H1 (cell line): ENCODE measurements around the gene PTPRD. TPM values are rescaled to one million over a fixed set of nuclear protein-coding genes. Genes with fewer than 3 reads are reported as not detected.

Experiments used
- CTCF ChIA-PET: fragments of 300-600 bp; sonication (Branson Sonifier 250); formaldehyde crosslinking; loops from one replicate; lab custom pipeline; 2021; ENCODE audit not compliant: partially characterized antibody; lab: Charles Lee
- POLR2A ChIA-PET: fragments of 300-600 bp; sonication (Branson Sonifier 250); formaldehyde crosslinking; loops from one replicate; lab custom pipeline; 2021; ENCODE audit warnings: inconsistent platforms; ENCODE audit not compliant: partially characterized antibody; lab: Charles Lee
- DNase-seq, 2 experiments: peaks; one replicate each; pipeline versions ENCODE4 v3.0.0 to v3.0.0-alpha.2; 2010 to 2022; ENCODE audit warnings: low spot score in 2 of 2, low read depth in 1 of 2, mixed read lengths in 1 of 2
- FAIRE-seq: peaks from 2 replicates; lab custom pipeline; 2011; peaks lifted over from hg19 to GRCh38; lab: Jason Lieb, UNC
- H2AFZ ChIP-seq: 2 replicates; pipeline ENCODE4 v1.8.1; 2012; ENCODE audit warnings: low read length, inconsistent platforms
- H2AK5ac ChIP-seq: 2 replicates; pipeline ENCODE4 v1.6.1; 2013; ENCODE audit warnings: low read depth, low read length
- H2BK120ac ChIP-seq: replicated peaks from 2 replicates; pipeline ENCODE3; 2013; ENCODE audit warnings: low read depth, low read length, inconsistent platforms
- H2BK12ac ChIP-seq: 2 replicates; pipeline ENCODE4 v1.6.1; 2013; ENCODE audit warnings: low read depth, low read length
- H2BK15ac ChIP-seq: 2 replicates; pipeline ENCODE4 v1.6.1; 2013; ENCODE audit warnings: low read length
- H2BK20ac ChIP-seq: 2 replicates; pipeline ENCODE4 v1.6.1; 2013; ENCODE audit warnings: low read length
- H2BK5ac ChIP-seq: 2 replicates; pipeline ENCODE4 v1.6.1; 2013; ENCODE audit warnings: low read depth, low read length
- H3K14ac ChIP-seq: 2 replicates; pipeline ENCODE4 v1.6.1; 2013; ENCODE audit warnings: inconsistent platforms; ENCODE audit not compliant: insufficient read length
- H3K18ac ChIP-seq: 2 replicates; pipeline ENCODE4 v1.6.1; 2013; ENCODE audit warnings: low read length; ENCODE audit errors: extremely low read depth
- H3K23ac ChIP-seq: 2 replicates; pipeline ENCODE4 v1.6.1; 2013; ENCODE audit warnings: inconsistent platforms; ENCODE audit not compliant: insufficient read length
- H3K23me2 ChIP-seq: 2 replicates; pipeline ENCODE4 v1.6.1; 2013; ENCODE audit warnings: low read depth, low read length
- H3K27ac ChIP-seq: 2 replicates; pipeline ENCODE4 v1.6.1; 2011; ENCODE audit warnings: low read depth, low read length, inconsistent platforms
- H3K27me3 ChIP-seq, 4 experiments: replicated peaks in 1 of 4; 1 replicate in 1 of 4; 2 replicates in 3 of 4; pipeline versions ENCODE4 v1.6.1 to v1.8.1; 2011 to 2013; ENCODE audit warnings: low read length in 3 of 4, mild to moderate bottlenecking in 3 of 4, inconsistent platforms in 2 of 4, mixed read lengths in 2 of 4, moderate library complexity in 1 of 4; ENCODE audit not compliant: control insufficient read depth in 3 of 4, insufficient read depth in 3 of 4; ENCODE audit errors: extremely low read depth in 1 of 4
- H3K36me3 ChIP-seq, 4 experiments: 2 replicates each; pipeline versions ENCODE4 v1.6.1 to v1.8.1; 2011 to 2013; ENCODE audit warnings: mild to moderate bottlenecking in 4 of 4, low read length in 3 of 4, moderate library complexity in 2 of 4, control low read depth in 1 of 4, inconsistent platforms in 1 of 4; ENCODE audit not compliant: insufficient read depth in 4 of 4, control insufficient read depth in 2 of 4
- H3K4ac ChIP-seq: replicated peaks from 2 replicates; pipeline ENCODE3; 2013; ENCODE audit warnings: low read length, low read depth, mixed read lengths, inconsistent platforms; ENCODE audit not compliant: insufficient read length
- H3K4me1 ChIP-seq, 4 experiments: replicated peaks in 1 of 4; 1 replicate in 1 of 4; 2 replicates in 3 of 4; pipeline versions ENCODE4 v1.6.1 to v1.8.1; 2011 to 2013; ENCODE audit warnings: low read length in 3 of 4, inconsistent platforms in 2 of 4, mixed read lengths in 1 of 4; ENCODE audit not compliant: insufficient read depth in 4 of 4, control insufficient read depth in 3 of 4
- H3K4me2 ChIP-seq, 2 experiments: 2 replicates each; pipeline versions ENCODE4 v1.6.1 to v1.8.1; 2011 to 2013; ENCODE audit warnings: low read depth in 2 of 2, low read length in 2 of 2, control low read depth in 1 of 2, inconsistent platforms in 1 of 2, mild to moderate bottlenecking in 1 of 2; ENCODE audit not compliant: insufficient read depth in 1 of 2
- H3K4me3 ChIP-seq, 4 experiments: fragments of 200-600, 300-600 bp in 1 of 4; sonication (generic), shearing (Covaris generic), sonication (Bioruptor Twin) in 1 of 4; 2 replicates each; pipeline versions ENCODE4 v1.5.1 to v1.8.1; 2011 to 2016; ENCODE audit warnings: low read length in 4 of 4, low read depth in 3 of 4, control low read depth in 2 of 4, inconsistent platforms in 2 of 4, mild to moderate bottlenecking in 2 of 4, mixed read lengths in 1 of 4, moderate library complexity in 1 of 4; ENCODE audit not compliant: insufficient read depth in 2 of 4; ENCODE audit errors: extremely low read depth in 1 of 4
- H3K56ac ChIP-seq: replicated peaks from 2 replicates; pipeline ENCODE3; 2013; ENCODE audit warnings: low read depth, mild to moderate bottlenecking, mixed read lengths, low read length, inconsistent platforms; ENCODE audit not compliant: insufficient read length
- H3K79me1 ChIP-seq: 2 replicates; pipeline ENCODE4 v1.6.1; 2013; ENCODE audit warnings: low read depth, low read length, control low read depth
- H3K79me2 ChIP-seq, 2 experiments: 2 replicates each; pipeline versions ENCODE4 v1.6.1 to v1.8.1; 2012 to 2013; ENCODE audit warnings: low read length in 2 of 2, mild to moderate bottlenecking in 2 of 2, inconsistent platforms in 1 of 2; ENCODE audit not compliant: insufficient read depth in 2 of 2, control insufficient read depth in 1 of 2
- H3K9ac ChIP-seq, 4 experiments: replicated peaks in 1 of 4; 1 replicate in 1 of 4; 2 replicates in 3 of 4; pipeline versions ENCODE4 v1.6.1 to v1.8.1; 2011 to 2013; ENCODE audit warnings: low read depth in 3 of 4, low read length in 3 of 4, control low read depth in 2 of 4, mild to moderate bottlenecking in 2 of 4, moderate library complexity in 2 of 4, inconsistent platforms in 1 of 4; ENCODE audit errors: extremely low read depth in 1 of 4
- H3K9me3 ChIP-seq, 2 experiments: 2 replicates each; pipeline versions ENCODE4 v1.6.1 to v1.8.1; 2012 to 2013; ENCODE audit warnings: mild to moderate bottlenecking in 2 of 2, moderate library complexity in 2 of 2, control low read depth in 1 of 2, inconsistent platforms in 1 of 2, low read depth in 1 of 2, low read length in 1 of 2, mixed read lengths in 1 of 2; ENCODE audit not compliant: insufficient read depth in 2 of 2
- H4K20me1 ChIP-seq, 2 experiments: replicated peaks in 1 of 2; 2 replicates each; pipeline versions ENCODE3 to v1.8.1; 2011 to 2013; ENCODE audit warnings: inconsistent platforms in 2 of 2, low read length in 2 of 2, mild to moderate bottlenecking in 1 of 2; ENCODE audit not compliant: insufficient read depth in 2 of 2, control insufficient read depth in 1 of 2
- H4K5ac ChIP-seq: 2 replicates; pipeline ENCODE4 v1.6.1; 2013; ENCODE audit warnings: low read length, low read depth, mixed read lengths, inconsistent platforms; ENCODE audit not compliant: insufficient read length
- H4K8ac ChIP-seq: 2 replicates; pipeline ENCODE4 v1.8.0; 2013; ENCODE audit warnings: mild to moderate bottlenecking, moderate library complexity, low read length, inconsistent platforms; ENCODE audit not compliant: insufficient read depth; ENCODE audit errors: extremely low read depth
- H4K91ac ChIP-seq: replicated peaks from 2 replicates; pipeline ENCODE3; 2013; ENCODE audit warnings: low read length, mixed read lengths, inconsistent platforms; ENCODE audit not compliant: insufficient read length
- BCL11A ChIP-seq, 2 experiments: IDR thresholded peaks; one replicate each; pipeline ENCODE4 v1.6.1; 2011; ENCODE audit warnings: low read depth in 2 of 2, low read length in 2 of 2, mild to moderate bottlenecking in 2 of 2
- CBX5 ChIP-seq: fragments of 300-800, 300-1000 bp; sonication (generic); IDR thresholded peaks from 2 replicates; pipeline ENCODE4 v1.7.1; 2016; ENCODE audit warnings: antibody characterized with exemption, low read length, low read depth
- JUND ChIP-seq: IDR thresholded peaks from 2 replicates; pipeline ENCODE4 v1.6.1; 2011; ENCODE audit warnings: mild to moderate bottlenecking, improper control_type of control experiment, low read length
- SIRT6 ChIP-seq: IDR thresholded peaks from one replicate; pipeline ENCODE4 v1.7.1; 2012; ENCODE audit warnings: low read length, inconsistent platforms
- YY1 ChIP-seq: IDR thresholded peaks from 2 replicates; pipeline ENCODE4 v1.6.1; 2011; ENCODE audit warnings: low read depth, mild to moderate bottlenecking, low read length
- WGBS, 2 experiments: shearing (Covaris generic) in 1 of 2; methylation state at CpG; one replicate each; pipeline versions ENCODE4 v1.1.6 to v1.1.7; 2013 to 2015; ENCODE audit warnings: low lambda C conversion rate in 2 of 2, mixed read lengths in 2 of 2, inconsistent platforms in 1 of 2, low coverage in 1 of 2, missing lambda C conversion rate in 1 of 2; ENCODE audit not compliant: insufficient replicate concordance in 2 of 2, insufficient coverage in 1 of 2, insufficient read length in 1 of 2; ENCODE audit errors: extremely low coverage in 1 of 2, missing lambda C conversion rate in 1 of 2; 5-methylcytosine and 5-hydroxymethylcytosine counted together
- polyA plus RNA-seq, 7 experiments: library from polyadenylated mRNA; depleted of rRNA in 3 of 7; stranded (reverse) in 5 of 7; unstranded in 2 of 7; fragments of >200 nt in 5 of 7; fragments of 200-250 nt in 2 of 7; gene quantifications; 1 replicate in 5 of 7; 2 replicates in 1 of 7; 4 replicates in 1 of 7; pipeline versions ENCODE4 v1.2.1 to v1.2.3, GENCODE V29; 2011 to 2013; ENCODE audit warnings: missing spikeins in 2 of 7, mixed read lengths in 2 of 7
- total RNA-seq: library from RNA; stranded (reverse); fragmentation: NEBNext Ultra II Directional; extraction: Animal tissue kit (Norgen Biotek cat#: 25700); gene quantifications from 2 replicates; pipeline ENCODE4 v1.2.1, GENCODE V29; 2021

Gene PTPRD
- total and polyA plus RNA-seq, 2 of the 8 experiments (the other 6 are each of a cell fraction or from before 2014, with no cell fraction given): 17.2 to 77.0 TPM

DNA sequence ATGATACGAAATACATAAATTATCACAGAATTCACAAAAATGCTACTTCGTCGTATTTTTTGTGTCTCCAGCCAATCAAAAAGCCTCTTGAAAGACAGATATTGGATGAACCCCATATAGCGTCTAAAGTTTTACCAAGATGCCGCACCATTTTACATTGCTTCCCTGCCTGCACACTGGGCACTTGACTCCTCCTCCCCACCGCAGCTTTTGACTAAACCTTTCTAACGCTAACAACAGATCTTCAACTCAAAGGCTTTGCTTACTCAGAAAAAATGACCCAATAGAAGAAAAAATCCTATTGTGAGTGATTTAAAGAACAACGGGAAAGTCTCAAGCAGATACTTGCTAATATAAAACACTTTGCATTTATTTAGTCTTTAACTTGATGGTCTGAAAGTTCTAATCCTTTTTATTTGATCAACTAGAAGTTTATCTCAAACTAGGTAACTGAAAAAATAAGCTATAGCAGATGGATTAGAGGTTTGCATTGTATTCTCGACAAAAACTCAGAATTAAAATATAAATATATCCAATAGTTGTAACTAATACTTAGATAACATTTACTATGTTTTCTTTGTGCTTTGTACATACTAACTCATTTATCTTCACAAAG is 2204.1 kb downstream of the PTPRD start:
- no peak overlapping the region for H2BK120ac ChIP-seq

More for the DNA sequence above, 2204.1 kb downstream of the PTPRD start:
- Histone ChIP-seq H3K23ac (no peak overlapping the region), H4K5ac (no peak overlapping the region), H3K9me3 (no peaks in the 10 kb centered on the region), H3K4me3 (no peak overlapping the region), H3K4me2 (no peak overlapping the region), H3K27ac (no peak overlapping the region), H3K14ac (no peak overlapping the region), H3K79me2 (no peaks in the 10 kb centered on the region), H3K56ac (no peak overlapping the region), H2BK5ac (no peak overlapping the region), H4K20me1 (no peaks in the 10 kb centered on the region), H2BK12ac (no peak overlapping the region), H3K79me1 (no peaks in the 10 kb centered on the region), H3K4ac (no peak overlapping the region), H2AFZ (no peak overlapping the region), H3K23me2 (no peaks in the 10 kb centered on the region), H3K27me3 (no peaks in the 10 kb centered on the region), H3K36me3 (no peaks in the 10 kb centered on the region), H4K91ac (no peak overlapping the region), H4K8ac (no peak overlapping the region), H2AK5ac (no peak overlapping the region), H3K9ac (no peak overlapping the region), H3K18ac (no peak overlapping the region), H3K4me1 (peaks cover 0 to 3% (median 0%) of the 10 kb centered on the region in 4 experiments; a peak in 2 of 7 replicates), H2BK20ac (no peak overlapping the region), H2BK15ac (no peak overlapping the region)
- TF ChIP-seq JUND (no peak), YY1 (no peak), CBX5 (no peak), SIRT6 (no peak), BCL11A (IDR thresholded peaks at IDR 0.05; ENCODE audit: low read depth in 2 of 2, low read length in 2 of 2) (no peak)
- CTCF ChIA-PET: interaction anchor here (0.7 to 0.9 kb wide), 2 partner anchors 9 to 271 kb away, joined by 3 to 5 read pairs; no protein-coding TSS in a partner anchor
- 91% methylated on average over 9 of the region's 9 CpGs; no CpG with 5 or more reads in 1 of the 2 experiments for WGBS, 2 experiments
- FAIRE-seq (no peak), DNase-seq (no peak)
- POLR2A ChIA-PET: no interaction called here
